ENCODE results near the gene SLC24A3.
"Not testable (repeated sequence)": the region's sequence is repeated elsewhere in the genome, so short reads cannot be mapped to it uniquely, and the experiment has no call there.

The SLC24A3 gene

GRCh38 chr20:19633985-19634384, 421.5 kb downstream of the SLC24A3 start:
- no peak for DNase-seq (ENCODE audit: low spot score)

DNA sequence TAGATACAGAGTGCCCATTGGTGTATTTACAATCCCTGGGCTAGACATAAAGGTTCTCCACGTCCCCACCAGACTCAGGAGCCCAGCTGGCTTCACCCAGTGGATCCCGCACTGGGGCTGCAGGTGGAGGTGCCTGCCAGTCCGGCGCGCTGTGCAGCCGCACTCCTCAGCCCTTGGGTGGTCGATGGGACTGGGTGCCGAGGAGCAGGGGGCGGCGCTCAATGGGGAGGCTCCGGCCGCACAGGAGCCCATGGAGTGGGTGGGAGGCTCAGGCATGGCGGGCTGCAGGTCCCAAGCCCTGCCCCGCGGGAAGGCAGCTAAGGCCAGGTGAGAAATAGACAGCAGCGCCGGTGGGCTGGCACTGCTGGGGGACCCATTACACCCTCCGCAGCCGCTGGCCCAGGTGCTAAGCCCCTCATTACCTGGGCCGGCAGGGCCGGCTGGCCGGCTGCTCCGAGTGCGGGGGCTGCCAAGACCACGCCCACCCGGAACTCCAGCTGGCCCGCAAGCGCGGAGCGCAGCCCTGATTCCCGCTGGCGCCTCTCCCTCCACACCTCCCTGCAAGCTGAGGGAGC, 427.1 kb downstream of the SLC24A3 start:
- DNase-seq (ENCODE audit: low spot score) = not testable (repeated sequence)

- no peak for DNase-seq (ENCODE audit: low spot score)
These were observed 430.4 kb downstream of the SLC24A3 start for GRCh38 chr20:19642860-19643259.

DNA sequence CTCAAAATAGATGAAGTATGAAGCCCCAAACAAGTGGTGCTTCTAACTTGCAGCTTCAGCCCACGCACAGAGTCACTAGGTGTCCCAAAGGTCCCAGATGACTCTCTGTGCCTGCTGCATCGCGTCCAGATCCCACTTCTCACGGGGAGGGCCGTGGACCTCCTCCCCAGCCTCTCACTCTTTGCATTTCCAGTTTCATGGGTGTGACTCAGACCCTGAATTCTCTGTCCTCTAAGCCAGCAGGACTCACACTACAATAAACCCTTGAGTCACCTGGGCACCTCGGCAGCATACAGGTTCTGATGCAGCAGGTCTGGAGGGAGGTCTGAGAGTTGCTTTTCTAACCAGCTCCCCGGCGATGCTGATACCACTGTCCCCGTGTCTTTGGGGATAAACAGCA, 431.6 kb downstream of the SLC24A3 start:
- DNase-seq (ENCODE audit: low spot score) = no peak

- no peak for DNase-seq (ENCODE audit: low spot score)
These were observed 434.5 kb downstream of the SLC24A3 start for GRCh38 chr20:19646963-19647362.

GRCh38 chr20:19648024-19648423, 435.6 kb downstream of the SLC24A3 start:
- DNase-seq (ENCODE audit: low spot score) = no peak

GRCh38 chr20:19649041-19649440, 436.6 kb downstream of the SLC24A3 start:
- no peak for DNase-seq (ENCODE audit: low spot score)

DNA sequence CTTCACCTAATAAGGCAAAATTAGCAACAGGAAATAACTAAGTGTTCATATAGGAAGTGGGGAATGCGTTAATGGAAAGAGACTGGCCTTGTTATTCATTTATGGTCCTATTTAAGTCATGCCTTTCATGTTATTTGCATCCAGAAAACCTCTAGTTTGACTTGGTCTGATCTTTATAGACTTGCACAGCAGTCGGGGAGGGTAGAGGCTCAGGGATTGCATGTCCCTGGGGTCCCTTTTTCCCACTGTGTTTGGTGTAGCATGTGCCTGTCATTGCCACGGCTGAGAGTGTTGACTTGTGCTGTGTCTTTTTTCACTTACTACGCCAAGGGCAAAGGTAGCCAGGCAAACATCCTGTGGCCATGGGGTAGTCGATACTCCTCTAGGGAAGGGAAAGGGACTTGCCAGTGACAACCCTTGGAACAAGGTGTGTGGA, 440.2 kb downstream of the SLC24A3 start:
- DNase-seq (ENCODE audit: low spot score) = peak; percentile 55

GRCh38 chr20:19653327-19653726, 440.9 kb downstream of the SLC24A3 start:
- DNase-seq (ENCODE audit: low spot score) = no peak

DNA sequence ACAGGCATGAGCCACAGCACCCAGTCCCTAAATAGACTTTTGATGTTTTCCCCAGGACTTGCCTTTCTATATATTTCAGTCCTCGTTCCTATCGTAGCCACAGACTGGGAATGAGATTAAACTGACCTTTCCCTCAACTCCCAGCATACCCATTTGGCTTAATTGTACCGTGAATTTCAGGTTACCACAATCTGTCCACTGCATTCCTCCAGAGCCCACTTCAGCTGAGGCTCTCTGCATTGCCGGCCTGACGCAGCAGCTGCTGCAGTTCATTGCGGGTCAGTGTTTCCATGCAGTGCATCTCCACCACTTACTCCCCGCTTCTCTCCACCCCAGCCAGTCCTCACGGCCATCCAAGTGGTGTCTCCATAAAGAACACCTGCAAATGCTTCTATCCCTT, 442.5 kb downstream of the SLC24A3 start:
- no peak for DNase-seq (ENCODE audit: low spot score)

GRCh38 chr20:19658137-19658536, 445.7 kb downstream of the SLC24A3 start:
- DNase-seq (ENCODE audit: low spot score) = peak; percentile 62

GRCh38 chr20:19659448-19659847, 447.0 kb downstream of the SLC24A3 start:
- DNase-seq (ENCODE audit: low spot score) = no peak

DNA sequence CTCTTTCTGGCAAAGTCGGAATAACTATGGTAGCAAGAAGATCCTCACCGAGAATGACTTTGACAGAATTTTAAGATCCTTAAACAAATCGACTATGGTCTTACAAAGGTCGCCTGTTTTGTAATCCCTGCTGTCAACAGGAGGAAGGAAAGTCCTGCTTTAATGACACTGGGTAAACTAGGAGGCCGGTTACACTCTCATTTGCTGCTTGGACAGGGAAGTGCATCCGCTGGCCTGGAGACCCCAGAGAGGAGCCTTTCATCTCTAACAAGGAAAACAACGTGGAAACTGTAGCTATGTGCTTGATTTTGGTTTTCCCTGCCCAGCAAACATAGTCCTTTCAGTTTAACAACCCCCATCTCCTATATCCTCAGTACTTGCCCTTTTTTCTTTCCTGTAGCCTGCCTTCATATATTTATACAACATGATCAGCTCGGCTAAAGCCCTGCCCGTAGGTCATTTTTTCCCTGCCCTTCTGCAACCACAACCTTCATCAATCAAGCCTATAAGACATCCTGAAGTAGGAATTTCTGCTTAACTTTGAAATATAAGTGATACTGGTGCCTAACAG, 448.5 kb downstream of the SLC24A3 start:
- no peak for DNase-seq (ENCODE audit: low spot score)

DNA sequence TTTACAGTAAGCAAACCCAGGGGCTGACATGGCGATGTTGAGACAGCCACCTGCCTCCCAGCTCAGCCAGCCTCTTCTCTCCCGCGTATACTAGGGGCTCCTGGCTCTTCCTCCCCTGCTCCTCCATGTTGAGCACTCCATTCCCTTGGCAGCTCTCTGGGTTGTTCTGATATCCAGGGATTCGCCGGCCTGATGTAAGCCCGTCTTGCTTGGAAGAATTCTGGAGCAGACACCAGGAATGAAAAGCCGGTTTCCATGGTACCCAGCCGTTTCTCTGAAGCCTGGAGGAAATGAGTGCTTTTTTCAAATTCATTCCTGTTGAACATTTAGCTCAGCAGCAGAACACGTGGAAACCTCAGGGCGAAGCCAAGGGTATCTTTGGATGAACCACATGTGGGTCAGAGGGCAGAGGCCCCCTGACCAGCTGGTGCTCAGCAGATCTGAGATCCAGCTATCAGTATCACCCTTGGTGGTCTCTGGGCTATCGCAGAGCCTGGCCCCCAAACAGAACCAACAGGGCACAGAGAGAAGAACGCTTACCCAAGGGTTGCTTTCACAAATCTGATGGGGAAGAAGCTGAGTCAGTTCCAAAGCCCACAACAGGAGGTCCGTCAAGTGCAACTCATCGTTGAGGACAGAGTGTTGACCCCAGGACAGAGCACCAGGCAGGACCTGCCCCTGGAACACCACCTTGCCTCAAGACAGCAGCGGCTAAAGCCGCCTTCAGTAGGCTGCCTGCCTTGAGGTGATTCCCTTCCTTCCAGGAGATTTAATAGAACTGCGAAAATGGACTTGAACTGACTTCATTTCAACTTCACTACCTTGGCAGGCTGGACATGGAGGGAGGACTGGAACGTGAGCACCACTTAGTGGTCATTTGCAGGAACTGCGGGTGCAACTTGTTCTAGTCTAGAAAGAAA, 449.5 kb downstream of the SLC24A3 start:
- DNase-seq (ENCODE audit: low spot score) = peak; percentile 55

- DNase-seq (ENCODE audit: low spot score) = no peak
These were observed 450.2 kb downstream of the SLC24A3 start for GRCh38 chr20:19662637-19662995.

- no peak for DNase-seq (ENCODE audit: low spot score)
These were observed 456.0 kb downstream of the SLC24A3 start for GRCh38 chr20:19668418-19668817.

- DNase-seq (ENCODE audit: low spot score) = no peak
These were observed 458.4 kb downstream of the SLC24A3 start for GRCh38 chr20:19670829-19671228.

DNA sequence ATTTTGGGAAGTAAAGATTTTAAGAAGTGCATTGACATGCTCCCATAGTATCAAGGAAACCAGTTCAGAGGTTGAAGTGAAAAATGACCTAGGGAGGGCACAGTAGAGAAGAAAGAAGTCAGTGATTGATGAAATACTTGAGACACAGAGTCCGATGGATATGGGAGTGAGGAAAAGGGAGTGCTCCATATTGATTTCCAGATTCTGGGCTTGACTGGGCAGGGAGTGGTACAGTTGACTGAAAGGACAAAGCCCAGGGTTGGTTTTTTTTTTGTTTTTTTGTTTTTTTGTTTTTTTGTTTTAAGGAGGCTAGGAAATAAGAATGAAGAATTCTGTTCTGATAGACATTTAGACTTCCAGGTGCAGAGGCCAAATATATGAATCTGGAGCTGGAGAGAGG, 458.9 kb downstream of the SLC24A3 start:
- no peak for DNase-seq (ENCODE audit: low spot score)

GRCh38 chr20:19672498-19672897, 460.1 kb downstream of the SLC24A3 start:
- DNase-seq (ENCODE audit: low spot score) = no peak

GRCh38 chr20:19673575-19673974, 461.1 kb downstream of the SLC24A3 start:
- DNase-seq (ENCODE audit: low spot score) = no peak

GRCh38 chr20:19676202-19676601, 463.8 kb downstream of the SLC24A3 start:
- DNase-seq (ENCODE audit: low spot score) = no peak

DNA sequence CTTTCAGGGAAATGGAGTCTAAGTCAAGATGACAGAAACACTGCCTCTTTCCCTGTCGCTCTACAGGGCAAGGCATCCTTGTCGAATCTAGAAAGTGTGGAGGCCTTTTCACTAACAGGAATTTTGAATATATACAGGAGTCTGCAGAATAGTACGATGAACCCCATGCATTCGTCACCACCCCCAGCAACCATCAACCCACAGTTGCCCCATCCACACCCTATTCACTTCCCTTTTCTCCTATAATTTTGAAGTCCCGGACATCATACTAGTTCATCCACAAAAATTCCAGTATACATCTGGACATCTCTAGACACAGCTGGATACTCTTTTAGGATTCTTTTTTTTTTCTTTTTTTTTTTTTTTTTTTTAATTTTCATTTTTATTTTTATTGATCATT, 464.9 kb downstream of the SLC24A3 start:
- DNase-seq (ENCODE audit: low spot score) = no peak

GRCh38 chr20:19678591-19678990, 466.1 kb downstream of the SLC24A3 start:
- DNase-seq (ENCODE audit: low spot score) = not testable (repeated sequence)
